ENCODE results near the gene PPP1R11.
"Not testable (repeated sequence)": the region's sequence is repeated elsewhere in the genome, so short reads cannot be mapped to it uniquely, and the experiment has no call there.

- not testable (repeated sequence) for TF ChIP-seq ZNF160 (CRISPR knock-in tag; IDR thresholded peaks at IDR 0.05); STAT6 (CRISPR knock-in tag; IDR thresholded peaks at IDR 0.05; ENCODE audit: borderline replicate concordance); ZBTB33 (CRISPR knock-in tag; IDR thresholded peaks at IDR 0.05); CTCF (CRISPR knock-in tag; IDR thresholded peaks at IDR 0.05); PHF20 (CRISPR knock-in tag; IDR thresholded peaks at IDR 0.05); NR2F2 (IDR thresholded peaks at IDR 0.05; ENCODE audit: borderline replicate concordance, low read depth)
Observed at GRCh38 chr6:30022712-30023111, 44.3 kb upstream of the PPP1R11 start.
